ENCODE data around the gene VANGL1.

DNA sequence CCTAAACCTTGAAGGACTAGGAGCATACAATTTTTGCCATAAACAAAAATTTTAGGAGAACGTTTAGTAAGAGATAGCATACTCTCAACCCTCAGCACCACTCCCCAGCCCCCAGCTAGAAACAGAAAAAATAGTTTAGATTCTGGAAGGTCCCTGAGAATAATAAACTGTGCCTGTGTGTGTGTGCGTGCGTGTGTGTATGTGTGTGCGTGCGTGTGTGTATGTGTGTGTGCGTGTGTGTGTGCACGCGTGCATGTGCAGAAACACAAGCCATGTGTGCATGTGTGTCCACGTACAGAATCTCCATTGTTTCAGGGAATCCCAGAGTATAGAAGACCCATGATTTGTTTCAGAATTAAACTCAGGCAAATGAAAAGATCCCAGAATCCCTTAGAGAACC, 64.2 kb downstream of the VANGL1 start:
- TF ChIP-seq, protein P1, sequence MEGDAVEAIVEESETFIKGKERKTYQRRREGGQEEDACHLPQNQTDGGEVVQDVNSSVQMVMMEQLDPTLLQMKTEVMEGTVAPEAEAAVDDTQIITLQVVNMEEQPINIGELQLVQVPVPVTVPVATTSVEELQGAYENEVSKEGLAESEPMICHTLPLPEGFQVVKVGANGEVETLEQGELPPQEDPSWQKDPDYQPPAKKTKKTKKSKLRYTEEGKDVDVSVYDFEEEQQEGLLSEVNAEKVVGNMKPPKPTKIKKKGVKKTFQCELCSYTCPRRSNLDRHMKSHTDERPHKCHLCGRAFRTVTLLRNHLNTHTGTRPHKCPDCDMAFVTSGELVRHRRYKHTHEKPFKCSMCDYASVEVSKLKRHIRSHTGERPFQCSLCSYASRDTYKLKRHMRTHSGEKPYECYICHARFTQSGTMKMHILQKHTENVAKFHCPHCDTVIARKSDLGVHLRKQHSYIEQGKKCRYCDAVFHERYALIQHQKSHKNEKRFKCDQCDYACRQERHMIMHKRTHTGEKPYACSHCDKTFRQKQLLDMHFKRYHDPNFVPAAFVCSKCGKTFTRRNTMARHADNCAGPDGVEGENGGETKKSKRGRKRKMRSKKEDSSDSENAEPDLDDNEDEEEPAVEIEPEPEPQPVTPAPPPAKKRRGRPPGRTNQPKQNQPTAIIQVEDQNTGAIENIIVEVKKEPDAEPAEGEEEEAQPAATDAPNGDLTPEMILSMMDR (IDR thresholded peaks at IDR 0.05; ENCODE audit: low read depth, low read length) = no peak
- no peak for TF ChIP-seq EZH2phosphoT487 (IDR thresholded peaks at IDR 0.05; ENCODE audit: low read depth)
